OCI-LY1 (cell line): Measurements from ENCODE around the gene YPEL4.

ENCODE experiments used
- H2AFZ ChIP-seq: fragments of 200-600 bp; sonication (generic), shearing (Covaris generic); 2 replicates; pipeline ENCODE4 v1.6.0; 2014; ENCODE audit warnings: antibody characterized with exemption, mild to moderate bottlenecking, low read length
- H3F3A ChIP-seq: fragments of 200-600 bp; sonication (generic), shearing (Covaris generic); 2 replicates; pipeline ENCODE4 v1.6.0; 2014; ENCODE audit warnings: mild to moderate bottlenecking, antibody characterized with exemption, low read length, moderate library complexity; ENCODE audit not compliant: insufficient read depth
- H3K27ac ChIP-seq: fragments of 200-600 bp; sonication (generic); 2 replicates; pipeline ENCODE4 v1.5.1; 2014; ENCODE audit warnings: low read length, mixed run types, mild to moderate bottlenecking, low read depth; ENCODE audit not compliant: poor library complexity, severe bottlenecking
- H3K27me3 ChIP-seq: fragments of 200-600 bp; sonication (generic); 2 replicates; pipeline ENCODE4 v1.6.0; 2014; ENCODE audit warnings: antibody characterized with exemption, mild to moderate bottlenecking, low read length, moderate library complexity; ENCODE audit not compliant: insufficient read depth
- H3K36me3 ChIP-seq: fragments of 200-600 bp; sonication (generic); 2 replicates; pipeline ENCODE4 v1.6.1; 2014; ENCODE audit warnings: mild to moderate bottlenecking, antibody characterized with exemption, low read length, moderate library complexity, mixed read lengths; ENCODE audit not compliant: insufficient read depth
- H3K4me1 ChIP-seq: fragments of 200-600 bp; sonication (generic); 2 replicates; pipeline ENCODE4 v1.5.1; 2014; ENCODE audit warnings: mild to moderate bottlenecking, low read length, moderate library complexity; ENCODE audit not compliant: insufficient read depth, severe bottlenecking
- H3K4me2 ChIP-seq: fragments of 200-600 bp; sonication (generic), shearing (Covaris generic); 2 replicates; pipeline ENCODE4 v1.6.1; 2014; ENCODE audit warnings: low read length
- H3K4me3 ChIP-seq: fragments of 200-600 bp; sonication (generic); 2 replicates; pipeline ENCODE4 v1.5.1; 2014; ENCODE audit warnings: low read length, low read depth, mild to moderate bottlenecking, mixed read lengths; ENCODE audit not compliant: poor library complexity, severe bottlenecking
- H3K79me2 ChIP-seq: fragments of 200-600 bp; shearing (Covaris generic); 2 replicates; pipeline ENCODE4 v1.6.1; 2016; ENCODE audit warnings: mixed run types, low read length, mixed read lengths; ENCODE audit not compliant: insufficient read depth
- H3K9ac ChIP-seq: fragments of 200-600 bp; sonication (generic), shearing (Covaris generic); 2 replicates; pipeline ENCODE4 v1.6.1; 2014; ENCODE audit warnings: mild to moderate bottlenecking, low read length, mixed read lengths
- H3K9me2 ChIP-seq: fragments of 200-600 bp; sonication (generic), shearing (Covaris generic); 2 replicates; pipeline ENCODE4 v1.6.1; 2014; ENCODE audit warnings: low read depth, mild to moderate bottlenecking, low read length, mixed read lengths
- H3K9me3 ChIP-seq: fragments of 200-600 bp; shearing (Covaris generic); 2 replicates; pipeline ENCODE4 v1.6.1; 2014; ENCODE audit warnings: low read length, mixed read lengths
- H4K20me1 ChIP-seq: fragments of 200-600 bp; sonication (generic), shearing (Covaris generic); 2 replicates; pipeline ENCODE4 v1.6.0; 2016; ENCODE audit warnings: mild to moderate bottlenecking, low read length; ENCODE audit not compliant: insufficient read depth
- CTCF ChIP-seq: fragments of 200-600 bp; sonication (generic), shearing (Covaris generic); IDR thresholded peaks from 2 replicates; pipeline ENCODE4 v1.5.1; 2017; ENCODE audit warnings: mild to moderate bottlenecking, antibody characterized with exemption, low read length, moderate library complexity, mixed read lengths
- EZH2 ChIP-seq: fragments of 200-600 bp; sonication (generic), shearing (Covaris generic); IDR thresholded peaks from 2 replicates; pipeline ENCODE4 v1.8.0; 2017; ENCODE audit warnings: borderline replicate concordance, mixed run types, mild to moderate bottlenecking, antibody characterized with exemption, low read length, moderate library complexity, mixed read lengths

The YPEL4 gene

GRCh38 chr11:57662893-57663292, 13.2 kb upstream of the YPEL4 start:
- H3K9me3 ChIP-seq = no peaks in the 10 kb centered on the region
- H3K4me2 ChIP-seq = no peak overlapping the region
- no peaks in the 10 kb centered on the region for H3F3A ChIP-seq
- no peak overlapping the region for H3K4me3 ChIP-seq
- no peak overlapping the region for H2AFZ ChIP-seq
- H3K27ac ChIP-seq = no peak overlapping the region
- peaks cover 7% of the 10 kb centered on the region for H3K79me2 ChIP-seq
- peaks cover 12% of the 10 kb centered on the region for H3K4me1 ChIP-seq
- no peak overlapping the region for H3K9ac ChIP-seq
- TF ChIP-seq EZH2 (no peak), CTCF (peak; percentile 40; the same call in 1 of the 2 replicates)
- H3K9me2 ChIP-seq = no peaks in the 10 kb centered on the region
- peaks cover 28% of the 10 kb centered on the region for H3K36me3 ChIP-seq
- H4K20me1 ChIP-seq = no peaks in the 10 kb centered on the region
- H3K27me3 ChIP-seq = no peaks in the 10 kb centered on the region

GRCh38 chr11:57659669-57660068, 10.0 kb upstream of the YPEL4 start:
- Histone ChIP-seq H3K4me2 (no peak overlapping the region), H3K9me2 (no peaks in the 10 kb centered on the region), H3K27ac (no peak overlapping the region), H3F3A (no peaks in the 10 kb centered on the region), H3K79me2 (peaks cover 10% of the 10 kb centered on the region), H3K36me3 (peaks cover 28% of the 10 kb centered on the region), H3K9ac (no peak overlapping the region), H3K27me3 (no peaks in the 10 kb centered on the region), H2AFZ (no peak overlapping the region), H3K4me1 (peaks cover 12% of the 10 kb centered on the region), H3K9me3 (no peaks in the 10 kb centered on the region), H3K4me3 (no peak overlapping the region), H4K20me1 (no peaks in the 10 kb centered on the region)
- no peak for TF ChIP-seq EZH2
- no peak for TF ChIP-seq CTCF

GRCh38 chr11:57658023-57658361, 8.3 kb upstream of the YPEL4 start:
- no peak overlapping the region for H3K27ac ChIP-seq
- H2AFZ ChIP-seq = no peak overlapping the region
- no peaks in the 10 kb centered on the region for H3K27me3 ChIP-seq
- H3K4me3 ChIP-seq = peak overlapping the region; percentile 79
- H3K9me2 ChIP-seq = no peaks in the 10 kb centered on the region
- peaks cover 15% of the 10 kb centered on the region for H3K4me1 ChIP-seq
- H3K36me3 ChIP-seq = peaks cover 28% of the 10 kb centered on the region
- peak overlapping the region; percentile 90 for H3K4me2 ChIP-seq
- peaks cover 10% of the 10 kb centered on the region for H3K79me2 ChIP-seq
- H3K9me3 ChIP-seq = no peaks in the 10 kb centered on the region
- TF ChIP-seq EZH2 = no peak
- no peak for TF ChIP-seq CTCF
- no peaks in the 10 kb centered on the region for H3F3A ChIP-seq
- H4K20me1 ChIP-seq = no peaks in the 10 kb centered on the region
- H3K9ac ChIP-seq = peak overlapping the region; percentile 79
